ENCODE data around the gene NALCN. TPM values are rescaled to one million over a fixed set of nuclear protein-coding genes. Genes with fewer than 3 reads are reported as not detected.

The NALCN gene
- total RNA-seq, 2 experiments from 2014 or later: not detected

GRCh38 chr13:101025925-101026324, 390.4 kb downstream of the NALCN start:
- intact Hi-C loops (cut with DNase I, micrococcal nuclease): no loop called here
- POLR2A ChIA-PET: no interaction called here
- TF ChIP-seq CTCF (IDR thresholded peaks at IDR 0.05): no peak

GRCh38 chr13:101025519-101025918, 390.8 kb downstream of the NALCN start:
- no peak for TF ChIP-seq CTCF (IDR thresholded peaks at IDR 0.05)
- Histone ChIP-seq H3K4me3 (ENCODE audit: low read length) (no peak overlapping the region), H3K27ac (ENCODE audit: low read depth in 1 of 2, low read length in 2 of 2) (no peak overlapping the region), H3K36me3 (ENCODE audit: insufficient read depth, low read length) (no peaks in the 10 kb centered on the region), H3K27me3 (ENCODE audit: control insufficient read depth in 1 of 2, insufficient read depth in 2 of 2, low read length in 2 of 2) (no peaks in the 10 kb centered on the region), H3K4me1 (ENCODE audit: insufficient read depth, low read length) (no peaks in the 10 kb centered on the region), H3K9me3 (ENCODE audit: control insufficient read depth in 1 of 2, insufficient read depth in 1 of 2, low read length in 2 of 2) (no peaks in the 10 kb centered on the region)
- DNase-seq: no peak
- ATAC-seq (ENCODE audit: poor library complexity): no peak
- POLR2A ChIA-PET: no interaction called here
- intact Hi-C loops (cut with DNase I, micrococcal nuclease): no loop called here
- Mint-ChIP-seq H3K27me3 (no peaks in the 10 kb centered on the region), H3K9me3 (no peaks in the 10 kb centered on the region), H3K27ac (no peak overlapping the region), H3K36me3 (ENCODE audit: low read depth) (no peaks in the 10 kb centered on the region), H3K4me1 (ENCODE audit: low read depth) (no peaks in the 10 kb centered on the region), H3K4me3 (no peak overlapping the region)
- CTCF ChIA-PET: no interaction called here

More at GRCh38 chr13:101025925-101026324, 390.4 kb downstream of the NALCN start:
- no peaks in the 10 kb centered on the region for H3K36me3 ChIP-seq (ENCODE audit: insufficient read depth, low read length)
- ATAC-seq (ENCODE audit: poor library complexity): no peak
- Mint-ChIP-seq H3K27me3 (peaks cover under 1% of the 10 kb centered on the region), H3K36me3 (ENCODE audit: low read depth) (no peaks in the 10 kb centered on the region), H3K27ac (no peak overlapping the region), H3K9me3 (no peaks in the 10 kb centered on the region), H3K4me1 (ENCODE audit: low read depth) (no peaks in the 10 kb centered on the region), H3K4me3 (no peak overlapping the region)
- CTCF ChIA-PET: no interaction called here
- DNase-seq: no peak
- no peak overlapping the region for H3K27ac ChIP-seq (ENCODE audit: low read depth in 1 of 2, low read length in 2 of 2)
- no peaks in the 10 kb centered on the region for H3K27me3 ChIP-seq (ENCODE audit: control insufficient read depth in 1 of 2, insufficient read depth in 2 of 2, low read length in 2 of 2)
- no peak overlapping the region for H3K4me3 ChIP-seq (ENCODE audit: low read length)
- no peaks in the 10 kb centered on the region for H3K9me3 ChIP-seq (ENCODE audit: control insufficient read depth in 1 of 2, insufficient read depth in 1 of 2, low read length in 2 of 2)
- no peaks in the 10 kb centered on the region for H3K4me1 ChIP-seq (ENCODE audit: insufficient read depth, low read length)

- Mint-ChIP-seq H3K27me3 (peaks cover 38% of the 10 kb centered on the region), H3K9me3 (no peaks in the 10 kb centered on the region), H3K36me3 (ENCODE audit: low read depth) (no peaks in the 10 kb centered on the region), H3K4me3 (no peak overlapping the region), H3K27ac (no peak overlapping the region), H3K4me1 (ENCODE audit: low read depth) (no peaks in the 10 kb centered on the region)
- ChIA-PET POLR2A (no interaction called here), CTCF (no interaction called here)
- H3K4me3 ChIP-seq (ENCODE audit: low read length): no peak overlapping the region
- intact Hi-C loops (cut with DNase I, micrococcal nuclease): no loop called here
- H3K4me1 ChIP-seq (ENCODE audit: insufficient read depth, low read length): no peaks in the 10 kb centered on the region
- ATAC-seq (ENCODE audit: poor library complexity) (no peak), DNase-seq (no peak)
- TF ChIP-seq CTCF (IDR thresholded peaks at IDR 0.05): no peak
- H3K27ac ChIP-seq (ENCODE audit: low read depth in 1 of 2, low read length in 2 of 2): no peak overlapping the region
- H3K9me3 ChIP-seq (ENCODE audit: control insufficient read depth in 1 of 2, insufficient read depth in 1 of 2, low read length in 2 of 2): peaks cover 0 to 3% of the 10 kb centered on the region in 2 experiments
- H3K36me3 ChIP-seq (ENCODE audit: insufficient read depth, low read length): no peaks in the 10 kb centered on the region
- no peaks in the 10 kb centered on the region for H3K27me3 ChIP-seq (ENCODE audit: control insufficient read depth in 1 of 2, insufficient read depth in 2 of 2, low read length in 2 of 2)
These were observed 397.2 kb downstream of the NALCN start for GRCh38 chr13:101019126-101019525.
